ENCODE results near the gene TTBK1. TPM values are rescaled to one million over a fixed set of nuclear protein-coding genes. Genes with fewer than 3 reads are reported as not detected.

Gene TTBK1
- total RNA-seq, 4 donors from 2014 or later, result 0.13 TPM; not detected in 3

DNA sequence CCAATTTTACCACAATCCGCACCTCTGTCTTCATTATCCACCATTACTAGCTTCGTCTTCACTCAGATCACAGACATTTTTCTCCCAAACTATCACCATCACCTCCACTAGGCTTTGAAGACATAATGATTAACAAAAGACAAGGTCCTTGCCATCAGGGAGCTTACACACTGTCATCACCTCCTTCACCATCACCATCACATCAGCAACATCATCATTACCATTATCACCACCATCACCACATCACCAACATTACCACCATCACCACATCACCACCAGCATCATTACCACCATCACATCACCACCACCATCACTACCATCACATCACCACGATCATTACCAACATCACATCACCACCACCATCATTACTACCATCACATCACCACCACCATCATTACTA lies 50.4 kb downstream of the TTBK1 start:
- no peak overlapping the region for H3K27ac ChIP-seq
- TF ChIP-seq POLR2A (IDR thresholded peaks at IDR 0.05), result no peak
- TF ChIP-seq, protein P1, sequence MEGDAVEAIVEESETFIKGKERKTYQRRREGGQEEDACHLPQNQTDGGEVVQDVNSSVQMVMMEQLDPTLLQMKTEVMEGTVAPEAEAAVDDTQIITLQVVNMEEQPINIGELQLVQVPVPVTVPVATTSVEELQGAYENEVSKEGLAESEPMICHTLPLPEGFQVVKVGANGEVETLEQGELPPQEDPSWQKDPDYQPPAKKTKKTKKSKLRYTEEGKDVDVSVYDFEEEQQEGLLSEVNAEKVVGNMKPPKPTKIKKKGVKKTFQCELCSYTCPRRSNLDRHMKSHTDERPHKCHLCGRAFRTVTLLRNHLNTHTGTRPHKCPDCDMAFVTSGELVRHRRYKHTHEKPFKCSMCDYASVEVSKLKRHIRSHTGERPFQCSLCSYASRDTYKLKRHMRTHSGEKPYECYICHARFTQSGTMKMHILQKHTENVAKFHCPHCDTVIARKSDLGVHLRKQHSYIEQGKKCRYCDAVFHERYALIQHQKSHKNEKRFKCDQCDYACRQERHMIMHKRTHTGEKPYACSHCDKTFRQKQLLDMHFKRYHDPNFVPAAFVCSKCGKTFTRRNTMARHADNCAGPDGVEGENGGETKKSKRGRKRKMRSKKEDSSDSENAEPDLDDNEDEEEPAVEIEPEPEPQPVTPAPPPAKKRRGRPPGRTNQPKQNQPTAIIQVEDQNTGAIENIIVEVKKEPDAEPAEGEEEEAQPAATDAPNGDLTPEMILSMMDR (IDR thresholded peaks at IDR 0.05), result no peak
- no peaks in the 10 kb centered on the region for H3K4me1 ChIP-seq
- DNase-seq, result no peak
- H3K27me3 ChIP-seq, result peaks cover 0 to 23% (median 2%) of the 10 kb centered on the region in 4 donors
- H3K36me3 ChIP-seq, result no peaks in the 10 kb centered on the region
- no peak overlapping the region for H3K4me3 ChIP-seq
- H3K9me3 ChIP-seq, result no peaks in the 10 kb centered on the region
- 84 to 88% methylated on average over 3 of the region's 3 CpGs for WGBS, 2 donors
- intact Hi-C loops (cut with DNase I), result no loop called here

DNA sequence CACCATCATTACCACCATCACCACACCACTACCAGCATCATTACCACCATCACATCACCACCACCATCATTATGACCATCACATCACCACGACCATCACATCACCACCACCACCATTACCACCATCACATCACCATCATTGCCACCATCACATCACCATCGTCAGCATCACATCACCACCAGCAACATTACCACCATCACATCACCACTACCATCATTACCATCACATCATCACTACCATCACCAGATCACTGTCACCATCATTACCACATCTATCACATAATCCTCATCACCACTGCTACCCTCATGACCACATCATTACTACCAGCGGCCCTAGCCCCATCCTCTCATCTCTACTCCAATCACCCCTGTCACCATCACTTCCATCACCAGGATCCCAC lies 51.3 kb downstream of the TTBK1 start:
- Histone ChIP-seq H3K4me1 (no peaks in the 10 kb centered on the region), H3K27ac (no peak overlapping the region), H3K9me3 (no peaks in the 10 kb centered on the region), H3K4me3 (no peak overlapping the region), H3K36me3 (no peaks in the 10 kb centered on the region), H3K27me3 (peaks cover 0 to 31% (median 2%) of the 10 kb centered on the region in 4 donors)
- intact Hi-C loops (cut with DNase I), result no loop called here
- WGBS, 2 donors, result 71 to 78% methylated on average over 3 of the region's 3 CpGs
- TF ChIP-seq, protein P1 (IDR thresholded peaks at IDR 0.05), result no peak
- TF ChIP-seq POLR2A (IDR thresholded peaks at IDR 0.05), result no peak
- DNase-seq, result no peak

DNA sequence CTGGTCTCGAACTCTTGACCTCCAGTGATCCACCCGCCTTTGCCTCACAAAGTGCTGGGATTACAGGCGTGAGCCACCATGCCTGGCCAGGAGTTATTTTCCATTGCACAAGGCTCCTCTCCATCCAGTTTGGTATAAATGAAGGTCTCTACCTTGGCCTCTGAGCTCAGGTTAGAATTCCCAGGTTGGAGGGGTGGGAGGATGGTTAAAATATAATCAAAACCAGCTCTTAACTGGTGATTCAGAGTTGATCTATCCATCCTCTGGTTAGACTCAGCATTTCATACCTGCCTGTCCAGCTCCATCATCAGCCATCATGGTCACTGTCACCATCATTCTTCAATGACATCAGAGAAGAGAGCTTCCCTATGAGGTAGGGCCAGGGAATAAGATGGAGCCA lies 52.2 kb downstream of the TTBK1 start:
- Histone ChIP-seq H3K9me3 (no peaks in the 10 kb centered on the region), H3K27ac (no peak overlapping the region), H3K4me3 (no peak overlapping the region), H3K4me1 (no peaks in the 10 kb centered on the region), H3K27me3 (peaks cover 0 to 40% (median 2%) of the 10 kb centered on the region in 4 donors), H3K36me3 (no peaks in the 10 kb centered on the region)
- TF ChIP-seq, protein P1 (IDR thresholded peaks at IDR 0.05), result no peak
- no peak for TF ChIP-seq POLR2A (IDR thresholded peaks at IDR 0.05)
- DNase-seq, result no peak
- intact Hi-C loops (cut with DNase I), result no loop called here
- WGBS, 2 donors, result 83 to 93% methylated on average over 3 of the region's 3 CpGs

DNA sequence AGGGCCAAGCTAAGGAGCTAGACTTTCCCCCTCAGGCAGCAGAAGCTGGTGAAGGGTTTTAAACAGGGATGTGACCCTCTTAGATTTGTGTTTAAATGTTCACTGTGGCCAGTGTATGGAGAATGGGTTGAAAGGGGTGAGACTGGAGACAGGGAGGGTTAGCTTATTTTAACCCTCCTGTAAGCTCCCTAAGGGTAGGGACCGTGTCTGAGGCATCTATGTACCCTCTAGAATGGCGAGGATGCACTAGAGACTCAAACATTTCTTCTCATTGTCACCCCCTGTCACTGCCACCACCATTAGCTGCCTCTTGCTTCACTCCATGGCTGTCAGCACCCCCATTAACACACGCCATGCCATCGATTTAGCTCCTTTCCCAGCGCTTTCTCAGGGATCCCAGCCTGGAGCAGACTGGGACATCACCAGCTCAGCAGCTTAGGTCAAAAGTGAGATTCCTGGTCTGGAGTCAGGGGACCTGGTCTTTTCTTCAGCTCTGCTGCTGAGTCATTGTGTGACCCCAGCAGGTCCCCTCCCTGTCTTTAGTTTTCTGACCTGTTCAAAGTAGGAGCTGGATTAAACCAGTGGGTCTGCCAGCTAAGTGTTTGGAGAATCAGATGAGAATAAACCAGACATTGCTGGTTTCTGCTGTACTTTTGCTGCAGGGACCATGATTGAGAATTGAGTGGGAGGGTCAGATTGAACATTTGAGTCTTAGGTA lies 53.7 kb downstream of the TTBK1 start:
- Histone ChIP-seq H3K27ac (no peak overlapping the region), H3K9me3 (no peaks in the 10 kb centered on the region), H3K4me1 (no peaks in the 10 kb centered on the region), H3K36me3 (no peaks in the 10 kb centered on the region), H3K27me3 (peaks cover 0 to 52% (median 2%) of the 10 kb centered on the region in 4 donors), H3K4me3 (no peak overlapping the region)
- TF ChIP-seq, protein P1 (IDR thresholded peaks at IDR 0.05), result no peak
- no peak for TF ChIP-seq POLR2A (IDR thresholded peaks at IDR 0.05)
- no peak for DNase-seq
- intact Hi-C loops (cut with DNase I), result no loop called here
- WGBS, 2 donors, result 74 to 79% methylated on average over 5 of the region's 5 CpGs

DNA sequence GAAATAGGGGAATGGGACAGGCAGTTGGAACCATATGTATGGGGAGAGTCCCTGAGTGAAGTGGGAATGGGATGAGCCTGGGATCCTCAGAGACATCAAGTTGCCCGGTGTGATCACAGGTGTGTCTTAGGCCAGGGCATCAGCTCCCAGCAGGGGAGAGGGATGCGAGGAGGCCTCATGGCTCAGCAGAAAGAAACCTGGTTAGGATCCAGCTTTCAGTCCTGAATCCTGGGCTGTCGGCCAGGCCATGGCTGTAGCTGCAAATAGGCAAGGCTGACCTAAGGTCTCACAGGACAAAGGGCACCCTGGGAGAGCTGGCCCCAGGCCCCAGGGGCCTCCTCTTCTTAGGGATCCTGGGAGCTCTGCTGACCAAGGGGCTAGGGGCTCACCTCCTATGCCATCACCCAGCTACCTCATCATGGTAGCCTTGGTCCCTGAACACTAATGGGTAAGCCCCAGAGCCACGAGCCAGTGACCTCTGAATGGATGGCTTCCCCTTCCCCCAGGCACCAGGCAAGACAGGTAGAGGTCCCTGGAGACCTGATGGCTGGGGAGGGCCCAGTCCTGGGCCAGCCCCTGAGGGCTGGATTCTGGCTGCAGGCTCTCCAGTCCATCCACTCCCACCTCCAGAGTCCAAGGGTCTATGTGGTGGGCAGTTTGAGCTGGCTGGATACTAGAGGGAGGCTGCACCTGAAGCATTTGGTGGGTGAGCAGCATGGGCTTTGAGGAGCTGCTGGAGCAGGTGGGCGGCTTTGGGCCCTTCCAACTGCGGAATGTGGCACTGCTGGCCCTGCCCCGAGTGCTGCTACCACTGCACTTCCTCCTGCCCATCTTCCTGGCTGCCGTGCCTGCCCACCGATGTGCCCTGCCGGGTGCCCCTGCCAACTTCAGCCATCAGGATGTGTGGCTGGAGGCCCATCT lies 54.6 kb downstream of the TTBK1 start, which contains the start of gene SLC22A7:
TSS of gene SLC22A7 (plus strand) at position 617 of the 921 bp plus-strand sequence. CDS start at position 716, 99 bp downstream.
- Histone ChIP-seq H3K4me3 (no peak within 1 kb of the TSS), H3K9me3 (no peaks in the 10 kb centered on the region), H3K27me3 (peaks cover 0 to 52% (median 2%) of the 10 kb centered on the region in 4 donors), H3K36me3 (no peaks in the 10 kb centered on the region), H3K4me1 (no peaks in the 10 kb centered on the region), H3K27ac (no peak within 1 kb of the TSS)
- intact Hi-C loops (cut with DNase I), result no loop called here
- no peak for TF ChIP-seq POLR2A (IDR thresholded peaks at IDR 0.05)
- TF ChIP-seq, protein P1 (IDR thresholded peaks at IDR 0.05), result no peak
- 75 to 76% methylated on average over 3 to 7 of the region's 10 CpGs for WGBS, 2 donors
- no peak for DNase-seq
